ENCODE data around the gene PTPRO. TPM values are rescaled to one million over a fixed set of nuclear protein-coding genes. Genes with fewer than 3 reads are reported as not detected.

Gene PTPRO
- total RNA-seq, 4 donors from 2014 or later: 0.26 to 0.81 (median 0.51) TPM

- no peaks in the 10 kb centered on the region for H3K27me3 ChIP-seq
- H3K4me3 ChIP-seq: no peak overlapping the region
- TF ChIP-seq POLR2A (IDR thresholded peaks at IDR 0.05): no peak
- no peak for TF ChIP-seq POLR2AphosphoS5 (IDR thresholded peaks at IDR 0.05)
- TF ChIP-seq EP300 (IDR thresholded peaks at IDR 0.05): no peak
- no peak for TF ChIP-seq CTCF (IDR thresholded peaks at IDR 0.05)
- H3K27ac ChIP-seq: no peak overlapping the region
- H3K36me3 ChIP-seq: no peaks in the 10 kb centered on the region
- H3K4me1 ChIP-seq: peaks cover 10% of the 10 kb centered on the region
- DNase-seq (ENCODE audit: low spot score in 2 of 2): no peak
- no peaks in the 10 kb centered on the region for H3K9me3 ChIP-seq
- 70% methylated on average over 4 of the region's 4 CpGs for WGBS
Measured at GRCh38 chr12:15592934-15593333, 270.6 kb downstream of the PTPRO start.

GRCh38 chr12:15596174-15596573 lies 273.9 kb downstream of the PTPRO start:
- Histone ChIP-seq H3K4me1 (no peaks in the 10 kb centered on the region), H3K27ac (no peak overlapping the region), H3K9me3 (no peaks in the 10 kb centered on the region), H3K36me3 (no peaks in the 10 kb centered on the region), H3K27me3 (no peaks in the 10 kb centered on the region), H3K4me3 (no peak overlapping the region)
- 76% methylated on average over 5 of the region's 5 CpGs for WGBS
- no peak for DNase-seq (ENCODE audit: low spot score in 2 of 2)
- TF ChIP-seq EP300 (IDR thresholded peaks at IDR 0.05): no peak
- no peak for TF ChIP-seq POLR2A (IDR thresholded peaks at IDR 0.05)
- no peak for TF ChIP-seq CTCF (IDR thresholded peaks at IDR 0.05)

GRCh38 chr12:15597125-15597830 lies 275.0 kb downstream of the PTPRO start:
- Histone ChIP-seq H3K4me3 (no peak overlapping the region), H3K9me3 (no peaks in the 10 kb centered on the region), H3K36me3 (no peaks in the 10 kb centered on the region), H3K27me3 (no peaks in the 10 kb centered on the region), H3K27ac (no peak overlapping the region), H3K4me1 (no peaks in the 10 kb centered on the region)
- no peak for TF ChIP-seq POLR2A (IDR thresholded peaks at IDR 0.05)
- no peak for TF ChIP-seq EP300 (IDR thresholded peaks at IDR 0.05)
- TF ChIP-seq POLR2AphosphoS5 (IDR thresholded peaks at IDR 0.05): no peak
- DNase-seq (ENCODE audit: low spot score in 2 of 2): no peak
- WGBS: 66% methylated on average over 5 of the region's 5 CpGs

- 39% methylated on average over 4 of the region's 4 CpGs for WGBS
- Histone ChIP-seq H3K4me1 (no peaks in the 10 kb centered on the region), H3K36me3 (no peaks in the 10 kb centered on the region), H3K9me3 (no peaks in the 10 kb centered on the region), H3K27ac (no peak overlapping the region), H3K4me3 (no peak overlapping the region), H3K27me3 (no peaks in the 10 kb centered on the region)
- no peak for DNase-seq (ENCODE audit: low spot score in 2 of 2)
- TF ChIP-seq POLR2AphosphoS5 (IDR thresholded peaks at IDR 0.05) (no peak), POLR2A (IDR thresholded peaks at IDR 0.05) (no peak), EP300 (IDR thresholded peaks at IDR 0.05) (no peak), CTCF (IDR thresholded peaks at IDR 0.05) (no peak)
Measured at GRCh38 chr12:15599266-15600037, 277.1 kb downstream of the PTPRO start.

GRCh38 chr12:15600223-15600935 lies 278.1 kb downstream of the PTPRO start:
- no peak for DNase-seq (ENCODE audit: low spot score in 2 of 2)
- Histone ChIP-seq H3K4me3 (no peak overlapping the region), H3K36me3 (no peaks in the 10 kb centered on the region), H3K9me3 (no peaks in the 10 kb centered on the region), H3K27ac (no peak overlapping the region), H3K27me3 (no peaks in the 10 kb centered on the region), H3K4me1 (no peaks in the 10 kb centered on the region)
- WGBS: 82% methylated on average over 7 of the region's 7 CpGs
- no peak for TF ChIP-seq CTCF (IDR thresholded peaks at IDR 0.05)
- no peak for TF ChIP-seq EP300 (IDR thresholded peaks at IDR 0.05)
- TF ChIP-seq POLR2AphosphoS5 (IDR thresholded peaks at IDR 0.05): no peak
- no peak for TF ChIP-seq POLR2A (IDR thresholded peaks at IDR 0.05)
